SK-N-MC (cell line): ENCODE measurements around the gene DNAJC15.

ENCODE experiments used
- EZH2 ChIP-seq: fragments of 200-600 bp; sonication (generic); IDR thresholded peaks from one replicate; pipeline ENCODE4 v1.6.1; 2017; ENCODE audit warnings: antibody characterized with exemption
- POLR2AphosphoS5 ChIP-seq: IDR thresholded peaks from 2 replicates; pipeline ENCODE4 v1.6.1; 2012; ENCODE audit warnings: mild to moderate bottlenecking, low read depth, low read length, borderline replicate concordance

GRCh38 chr13:43026262-43026661, 2.9 kb downstream of the DNAJC15 start:
- TF ChIP-seq POLR2AphosphoS5 (no peak), EZH2 (no peak)
